ENCODE data around the gene PDLIM7. TPM values are rescaled to one million over a fixed set of nuclear protein-coding genes. Genes with fewer than 3 reads are reported as not detected.
A peak's percentile ranks its signal among the peaks of the same experiment; 100 is the strongest.

The PDLIM7 gene
- polyA plus RNA-seq, 1 experiment: 195 TPM

- TF ChIP-seq CTCF (IDR thresholded peaks at IDR 0.05; ENCODE audit: low read depth, low read length): no peak
- DNase-seq (ENCODE audit: low read depth, low spot score): no peak
- Histone ChIP-seq H3K27me3 (ENCODE audit: control insufficient read depth, insufficient read depth, low read length) (no peaks in the 10 kb centered on the region), H3K27ac (ENCODE audit: low read depth, low read length) (peak overlapping the region; percentile 68), H3K4me3 (ENCODE audit: low read depth, low read length) (peak overlapping the region; percentile 92), H3K9me3 (ENCODE audit: control insufficient read depth, insufficient read depth, low read length) (no peaks in the 10 kb centered on the region; the same call in 1 of the 2 replicates)
- CTCF ChIA-PET: interaction anchor here (1.8 to 3.0 kb wide), 5 partner anchors 15 to 83 kb away, joined by 4 to 12 read pairs (median 9); no protein-coding TSS in a partner anchor
- POLR2A ChIA-PET: interaction anchor here (0.9 to 13.1 kb wide), 7 partner anchors 7 to 25 kb away, joined by 3 to 230 read pairs (median 9); partner anchors contain the start of gene PDLIM7
These were observed 24.7 kb downstream of the PDLIM7 start for GRCh38 chr5:177472460-177473442.

DNA sequence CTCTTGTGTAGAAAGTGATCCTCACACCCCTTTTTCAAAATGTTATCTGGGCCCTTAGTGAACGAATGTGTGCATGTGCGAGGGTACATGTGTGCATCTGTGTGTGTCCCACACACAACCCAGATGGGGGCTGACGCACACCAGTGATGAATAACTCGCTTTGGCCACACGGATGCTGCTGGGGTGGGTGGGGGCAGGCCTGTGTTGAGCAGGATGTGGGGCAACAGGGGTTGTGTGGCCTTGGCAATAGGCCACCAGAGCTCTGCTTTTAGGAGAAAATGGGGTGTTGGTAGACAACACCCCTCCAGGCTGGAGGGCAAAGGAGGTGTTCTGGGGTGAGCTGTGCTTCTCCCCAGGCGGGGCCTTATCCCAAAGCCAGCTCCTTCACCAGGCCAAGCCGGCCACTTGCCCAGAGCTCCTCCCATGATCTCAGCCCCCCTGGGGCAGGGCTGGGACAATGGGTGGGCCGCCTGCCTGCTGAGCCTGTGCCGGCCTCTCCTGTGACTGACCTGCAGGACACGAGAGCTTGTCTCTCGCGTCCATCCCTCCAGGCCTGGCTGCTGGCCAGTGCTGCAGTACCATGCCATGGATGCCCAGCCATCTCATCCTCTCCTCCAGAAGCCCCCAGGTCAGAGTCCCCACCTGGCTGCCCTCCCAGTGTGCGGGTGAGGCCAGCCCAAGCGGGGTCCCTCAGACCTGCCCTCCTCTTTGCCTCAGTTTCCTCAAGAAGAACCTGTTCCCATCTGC is 25.6 kb downstream of the PDLIM7 start:
- no peak for DNase-seq (ENCODE audit: low read depth, low spot score)
- CTCF ChIA-PET: interaction anchor here (1.0 to 2.2 kb wide), 6 partner anchors 14 to 82 kb away, joined by 3 to 12 read pairs (median 6); no protein-coding TSS in a partner anchor

DNA sequence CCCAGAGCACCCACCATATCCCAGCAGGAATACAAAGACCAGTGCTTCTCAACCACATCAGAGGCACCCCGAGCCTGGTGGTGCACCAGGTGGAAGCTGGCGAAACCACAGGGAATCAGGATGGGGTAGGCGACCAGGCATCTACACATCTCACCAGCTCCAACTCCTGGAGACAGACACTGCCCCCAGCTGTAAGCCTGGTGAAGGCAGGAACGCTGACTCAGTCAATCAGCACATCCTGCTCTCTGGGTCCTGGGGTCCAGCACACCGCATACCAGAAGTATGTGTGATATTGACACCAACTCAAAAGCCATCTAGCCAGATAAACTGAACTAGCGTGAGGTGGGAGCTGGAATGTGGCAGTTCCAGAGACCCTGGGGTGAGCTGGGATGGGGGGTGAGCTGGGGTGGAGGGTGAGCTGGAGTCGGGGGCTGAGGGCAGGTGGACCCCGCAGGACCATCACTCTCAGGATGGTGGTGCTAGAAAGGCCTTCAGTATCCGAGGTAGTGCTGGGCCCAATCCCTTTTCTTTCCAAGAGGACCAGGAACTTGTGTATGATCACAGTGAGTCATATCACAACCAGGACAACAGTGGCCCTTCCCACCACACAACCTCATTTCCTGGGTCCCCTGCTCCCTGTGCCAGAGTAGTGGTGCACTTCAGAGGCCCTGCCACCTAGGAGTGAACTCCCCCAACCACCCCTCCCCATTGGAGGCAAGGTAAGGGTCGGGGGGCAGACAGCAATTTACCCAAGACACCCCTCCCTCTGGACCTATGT is 26.5 kb downstream of the PDLIM7 start:
- Histone ChIP-seq H3K27ac (ENCODE audit: low read depth, low read length) (peak overlapping the region; percentile 73), H3K9me3 (ENCODE audit: control insufficient read depth, insufficient read depth, low read length) (peaks cover 9% of the 10 kb centered on the region), H3K4me3 (ENCODE audit: low read depth, low read length) (peak overlapping the region; percentile 92), H3K27me3 (ENCODE audit: control insufficient read depth, insufficient read depth, low read length) (no peaks in the 10 kb centered on the region)
- POLR2A ChIA-PET: interaction anchor here (0.8 to 13.1 kb wide), 8 partner anchors 8 to 81 kb away, joined by 3 to 230 read pairs (median 7); partner anchors contain the start of gene PDLIM7
- DNase-seq (ENCODE audit: low read depth, low spot score): no peak
- CTCF ChIA-PET: interaction anchor here (0.9 to 2.2 kb wide), 8 partner anchors 14 to 101 kb away, joined by 3 to 12 read pairs (median 4); no protein-coding TSS in a partner anchor
- no peak for TF ChIP-seq CTCF (IDR thresholded peaks at IDR 0.05; ENCODE audit: low read depth, low read length)

More for the DNA sequence above, 25.6 kb downstream of the PDLIM7 start:
- Histone ChIP-seq H3K27me3 (ENCODE audit: control insufficient read depth, insufficient read depth, low read length) (no peaks in the 10 kb centered on the region), H3K4me3 (ENCODE audit: low read depth, low read length) (peak overlapping the region; percentile 92), H3K27ac (ENCODE audit: low read depth, low read length) (peak overlapping the region; percentile 73), H3K9me3 (ENCODE audit: control insufficient read depth, insufficient read depth, low read length) (peaks cover 2% of the 10 kb centered on the region; the same call in 1 of the 2 replicates)
- POLR2A ChIA-PET: interaction anchor here (0.8 to 13.1 kb wide), 8 partner anchors 8 to 24 kb away, joined by 3 to 230 read pairs (median 8); partner anchors contain the start of gene PDLIM7
- no peak for TF ChIP-seq CTCF (IDR thresholded peaks at IDR 0.05; ENCODE audit: low read depth, low read length)

DNA sequence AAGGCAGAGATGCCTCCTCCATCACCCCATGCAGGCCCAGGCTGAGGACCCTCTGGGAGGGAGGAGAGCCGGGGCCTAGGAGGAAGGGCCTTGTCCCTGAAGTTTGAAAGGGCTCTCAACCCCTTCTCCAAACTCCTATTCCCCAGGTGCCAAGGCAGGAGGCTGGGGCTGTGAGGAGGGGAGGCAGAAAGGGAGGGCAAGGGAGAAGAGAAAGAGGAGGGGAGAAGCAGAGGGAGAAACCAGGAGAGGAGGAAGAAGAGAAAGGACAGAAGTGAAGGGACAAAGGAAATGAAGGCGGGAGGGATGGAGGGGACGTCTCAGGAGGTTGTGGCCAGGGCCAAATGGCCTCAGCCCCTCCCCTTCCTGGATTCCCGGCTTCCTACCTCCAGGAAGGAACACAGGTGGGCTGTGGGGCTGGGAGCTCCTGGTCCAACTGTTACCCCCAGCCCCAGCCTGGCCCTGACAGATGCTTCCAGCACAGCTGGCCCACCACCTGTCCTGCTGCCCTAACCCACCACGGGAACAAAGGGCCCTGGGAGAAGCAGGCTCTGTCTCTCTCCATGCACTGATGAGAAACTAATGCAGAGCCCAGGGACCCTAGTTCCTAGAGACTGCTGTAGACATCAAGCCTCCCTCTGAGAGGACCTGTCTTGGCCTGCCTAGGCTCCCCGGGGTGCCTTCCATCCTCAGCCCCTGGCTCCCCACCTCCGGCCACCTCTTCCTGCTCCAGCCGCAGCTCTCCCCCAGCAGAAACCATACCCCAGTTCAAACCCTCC is 27.5 kb downstream of the PDLIM7 start:
- POLR2A ChIA-PET: interaction anchor here (0.6 to 13.1 kb wide), 6 partner anchors 9 to 80 kb away, joined by 3 to 230 read pairs (median 4); partner anchors contain the start of gene PDLIM7
- peaks cover 12% of the 10 kb centered on the region for H3K9me3 ChIP-seq (ENCODE audit: control insufficient read depth, insufficient read depth, low read length)
- peak overlapping the region; percentile 73 for H3K27ac ChIP-seq (ENCODE audit: low read depth, low read length)
- H3K4me3 ChIP-seq (ENCODE audit: low read depth, low read length): peak overlapping the region; percentile 92
- TF ChIP-seq CTCF (IDR thresholded peaks at IDR 0.05; ENCODE audit: low read depth, low read length): no peak
- CTCF ChIA-PET: interaction anchor here (1.0 to 3.3 kb wide), 5 partner anchors 13 to 80 kb away, joined by 3 to 13 read pairs (median 11); no protein-coding TSS in a partner anchor
- H3K27me3 ChIP-seq (ENCODE audit: control insufficient read depth, insufficient read depth, low read length): no peaks in the 10 kb centered on the region
- DNase-seq (ENCODE audit: low read depth, low spot score): no peak

Measured in AG04450 (cell line).